ENCODE measurements around the gene GATA1.

GATA1 gene

DNA sequence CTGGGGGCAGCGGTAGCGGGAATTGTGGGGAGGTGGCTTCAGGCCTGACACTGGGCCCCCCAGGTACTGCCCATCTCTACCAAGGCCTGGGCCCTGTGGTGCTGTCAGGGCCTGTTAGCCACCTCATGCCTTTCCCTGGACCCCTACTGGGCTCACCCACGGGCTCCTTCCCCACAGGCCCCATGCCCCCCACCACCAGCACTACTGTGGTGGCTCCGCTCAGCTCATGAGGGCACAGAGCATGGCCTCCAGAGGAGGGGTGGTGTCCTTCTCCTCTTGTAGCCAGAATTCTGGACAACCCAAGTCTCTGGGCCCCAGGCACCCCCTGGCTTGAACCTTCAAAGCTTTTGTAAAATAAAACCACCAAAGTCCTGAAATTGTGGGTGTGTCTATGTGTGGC, 7.5 kb downstream of the GATA1 start:
- TF ChIP-seq, protein P1, sequence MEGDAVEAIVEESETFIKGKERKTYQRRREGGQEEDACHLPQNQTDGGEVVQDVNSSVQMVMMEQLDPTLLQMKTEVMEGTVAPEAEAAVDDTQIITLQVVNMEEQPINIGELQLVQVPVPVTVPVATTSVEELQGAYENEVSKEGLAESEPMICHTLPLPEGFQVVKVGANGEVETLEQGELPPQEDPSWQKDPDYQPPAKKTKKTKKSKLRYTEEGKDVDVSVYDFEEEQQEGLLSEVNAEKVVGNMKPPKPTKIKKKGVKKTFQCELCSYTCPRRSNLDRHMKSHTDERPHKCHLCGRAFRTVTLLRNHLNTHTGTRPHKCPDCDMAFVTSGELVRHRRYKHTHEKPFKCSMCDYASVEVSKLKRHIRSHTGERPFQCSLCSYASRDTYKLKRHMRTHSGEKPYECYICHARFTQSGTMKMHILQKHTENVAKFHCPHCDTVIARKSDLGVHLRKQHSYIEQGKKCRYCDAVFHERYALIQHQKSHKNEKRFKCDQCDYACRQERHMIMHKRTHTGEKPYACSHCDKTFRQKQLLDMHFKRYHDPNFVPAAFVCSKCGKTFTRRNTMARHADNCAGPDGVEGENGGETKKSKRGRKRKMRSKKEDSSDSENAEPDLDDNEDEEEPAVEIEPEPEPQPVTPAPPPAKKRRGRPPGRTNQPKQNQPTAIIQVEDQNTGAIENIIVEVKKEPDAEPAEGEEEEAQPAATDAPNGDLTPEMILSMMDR (IDR thresholded peaks at IDR 0.05; ENCODE audit: low read depth, low read length) = no peak
- no peak for DNase-seq (ENCODE audit: low read depth in 2 of 2)
- no peak overlapping the region for H3K4me3 ChIP-seq (replicated peaks in 1 of 2; ENCODE audit: low read depth in 2 of 2, low read length in 2 of 2)

DNA sequence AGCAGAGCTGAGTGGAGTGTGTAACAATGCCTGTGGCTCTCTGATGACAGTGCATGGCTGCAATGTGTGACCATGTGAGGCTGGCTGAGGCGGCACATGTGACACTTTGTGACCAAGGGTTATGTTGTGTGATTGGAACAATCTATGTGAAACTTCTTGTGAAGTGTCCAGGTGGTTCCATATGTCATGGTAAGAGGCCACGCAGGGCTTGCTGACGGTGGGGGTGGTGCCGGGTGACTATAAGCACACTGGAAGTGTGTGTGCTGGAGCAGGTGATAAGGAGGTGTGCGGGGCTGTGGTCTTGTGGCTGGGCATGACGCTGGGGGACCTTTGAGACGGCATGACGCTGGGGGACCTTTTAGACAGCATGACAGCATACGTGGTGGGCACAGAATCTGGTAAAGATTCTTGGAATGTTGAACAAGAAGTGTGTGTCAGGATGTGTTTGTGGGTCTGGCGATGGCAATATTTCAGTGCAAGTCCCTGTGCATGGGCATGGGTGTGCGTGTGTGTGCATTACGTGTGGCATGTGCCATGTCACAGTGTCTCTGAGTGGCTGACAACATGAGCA, 8.0 kb downstream of the GATA1 start:
- TF ChIP-seq, protein P1 (IDR thresholded peaks at IDR 0.05; ENCODE audit: low read depth, low read length) = no peak
- DNase-seq (ENCODE audit: low read depth in 2 of 2) = no peak
- no peak overlapping the region for H3K4me3 ChIP-seq (replicated peaks in 1 of 2; ENCODE audit: low read depth in 2 of 2, low read length in 2 of 2)

DNA sequence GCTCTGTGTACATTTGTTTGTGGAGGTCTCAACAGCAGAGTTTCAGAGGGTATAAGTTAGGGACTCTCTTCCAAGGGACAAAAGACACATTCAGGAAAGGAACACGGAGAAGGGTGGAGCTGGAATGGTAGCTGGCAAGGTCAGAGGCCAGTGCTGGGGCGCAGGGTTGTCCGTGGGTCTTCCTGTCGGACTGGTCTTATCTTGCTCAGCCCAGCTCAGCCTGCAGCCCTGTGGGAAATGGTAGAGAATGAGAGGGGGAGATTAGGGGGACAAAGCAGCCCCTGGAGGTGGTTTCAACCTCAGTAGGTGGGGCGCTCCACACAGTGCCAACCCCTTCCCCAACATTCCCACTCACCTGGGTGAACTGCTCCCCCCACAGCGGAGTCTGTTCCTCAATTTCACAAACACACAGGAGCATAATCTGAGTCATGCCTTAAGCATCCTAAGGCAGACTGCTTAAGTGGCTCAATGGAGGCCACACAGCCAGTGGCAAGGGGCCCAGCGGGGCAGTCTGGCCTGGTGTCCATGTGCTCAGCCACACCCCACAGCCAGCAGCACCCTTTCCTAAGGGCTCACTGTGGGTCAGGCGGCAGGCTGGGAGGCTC, 8.6 kb downstream of the GATA1 start:
- TF ChIP-seq, protein P1 (IDR thresholded peaks at IDR 0.05; ENCODE audit: low read depth, low read length) = no peak
- peak; percentile 65 to 69 for DNase-seq (ENCODE audit: low read depth in 2 of 2)
- no peak overlapping the region for H3K4me3 ChIP-seq (replicated peaks in 1 of 2; ENCODE audit: low read depth in 2 of 2, low read length in 2 of 2)

DNA sequence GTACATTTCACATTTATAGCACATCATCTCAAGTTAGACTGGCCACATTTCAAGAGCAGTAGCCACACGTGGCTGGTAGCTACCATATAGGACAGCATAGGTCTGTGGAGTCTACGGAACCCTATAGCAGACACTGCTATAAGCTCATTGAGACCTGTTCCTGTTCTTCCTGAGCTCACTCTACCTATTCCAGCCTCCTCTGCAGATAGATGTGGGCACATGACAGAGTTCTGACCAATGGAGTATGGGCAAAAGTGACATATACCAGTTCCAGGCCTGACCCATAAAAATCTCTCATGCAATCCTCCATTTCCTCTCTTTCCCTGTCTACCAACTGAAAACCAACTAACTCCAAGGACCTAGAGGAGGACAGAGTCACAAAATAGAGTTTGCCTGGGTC, 11.9 kb downstream of the GATA1 start:
- no peak for DNase-seq (ENCODE audit: low read depth in 2 of 2)
- H3K4me3 ChIP-seq (replicated peaks in 1 of 2; ENCODE audit: low read depth in 2 of 2, low read length in 2 of 2) = no peak overlapping the region
- TF ChIP-seq, protein P1 (IDR thresholded peaks at IDR 0.05; ENCODE audit: low read depth, low read length) = no peak

DNA sequence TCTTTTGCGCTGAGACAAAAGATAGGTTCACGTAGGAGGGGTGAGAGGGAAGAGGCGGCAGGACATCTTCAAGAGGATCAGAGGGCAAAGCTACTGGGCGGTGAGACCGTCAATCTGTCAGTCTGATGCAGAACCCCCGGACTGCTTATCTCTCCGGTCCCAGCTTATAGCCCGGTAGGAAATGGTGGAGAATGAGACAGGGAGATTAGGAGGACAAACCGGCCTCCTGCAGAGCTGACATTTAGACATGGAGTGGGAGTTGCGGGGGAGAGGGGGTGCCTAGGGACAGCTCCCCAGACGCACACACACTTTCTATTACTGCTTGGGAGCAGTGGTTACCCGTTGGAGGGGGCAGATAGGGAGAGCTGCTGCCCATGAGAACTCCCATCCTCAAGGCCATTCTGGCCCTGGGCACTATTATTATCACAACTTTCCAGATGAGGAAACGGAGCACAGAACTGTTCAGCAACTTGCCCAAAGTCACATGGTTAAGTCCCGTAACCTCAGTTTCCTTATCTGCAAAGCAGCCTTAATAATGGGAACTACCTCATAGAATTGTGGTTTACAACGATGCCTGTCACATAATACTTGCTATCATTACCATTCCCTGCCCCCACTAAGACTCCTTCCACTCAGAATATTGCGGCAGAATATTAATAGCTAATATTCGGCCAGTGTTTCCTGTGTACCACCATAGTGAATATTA, 14.3 kb downstream of the GATA1 start:
- peak overlapping the region; percentile 57 to 71 for H3K4me3 ChIP-seq (replicated peaks in 1 of 2; ENCODE audit: low read depth in 2 of 2, low read length in 2 of 2)
- no peak for DNase-seq (ENCODE audit: low read depth in 2 of 2)
- TF ChIP-seq, protein P1 (IDR thresholded peaks at IDR 0.05; ENCODE audit: low read depth, low read length) = no peak

DNA sequence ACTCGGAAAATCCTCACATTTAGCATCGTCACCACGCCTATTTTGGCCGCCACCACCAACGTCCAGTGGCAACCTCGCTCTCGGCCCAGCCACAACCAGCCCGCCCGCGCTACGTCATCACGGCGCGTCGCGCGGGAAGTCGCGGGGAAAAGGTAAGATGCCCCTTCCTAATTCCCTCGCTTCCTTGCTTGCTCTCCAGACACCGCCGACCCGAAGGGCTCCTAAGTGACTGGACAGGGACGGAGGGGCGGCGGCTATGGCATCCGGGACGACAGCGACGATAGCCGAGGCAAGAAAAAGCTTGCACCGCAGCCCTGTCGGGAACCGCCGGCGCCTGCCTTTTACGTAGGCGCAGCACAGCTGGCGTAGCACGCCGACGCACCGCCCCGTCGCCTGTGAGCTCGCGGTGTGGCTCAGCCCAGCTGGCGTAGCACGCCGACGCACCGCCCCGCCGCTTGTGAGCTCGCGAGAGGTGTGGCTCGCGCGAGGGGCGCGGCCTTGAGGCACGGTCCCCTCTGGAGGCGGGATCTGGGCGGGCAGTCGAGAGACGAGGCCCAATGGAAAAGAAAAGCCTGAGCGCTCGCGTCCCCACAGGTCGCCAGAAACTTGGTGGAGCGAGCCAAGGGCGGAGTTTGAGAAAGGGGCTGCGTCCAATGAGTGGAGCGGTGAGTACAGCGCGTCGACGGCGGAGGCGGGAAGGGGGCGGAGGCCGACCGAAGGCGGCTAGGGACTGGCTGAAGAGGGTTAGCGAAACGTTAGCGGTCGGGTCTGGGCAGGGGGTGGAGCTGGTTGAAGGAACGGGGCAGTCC, 15.1 kb downstream of the GATA1 start, which contains the start of gene HDAC6:
Gene HDAC6, plus strand, starts transcription at position 788 of the 809 bp plus-strand sequence. CDS start 626 bp downstream, outside the sequence.
- TF ChIP-seq, protein P1 (IDR thresholded peaks at IDR 0.05; ENCODE audit: low read depth, low read length) = no peak
- peak; percentile 98 to 99 for DNase-seq (ENCODE audit: low read depth in 2 of 2)
- peak within 1 kb of the TSS; percentile 57 to 71 for H3K4me3 ChIP-seq (replicated peaks in 1 of 2; ENCODE audit: low read depth in 2 of 2, low read length in 2 of 2)

All from cardiac fibroblast (primary cell).